NB4 (cell line): Measurements from ENCODE around the gene CDH9.

Experiments
- DNase-seq: peaks from one replicate; pipeline ENCODE4 v3.0.0; 2010; ENCODE audit warnings: low read depth
- H3K4me3 ChIP-seq: one replicate; pipeline ENCODE4 v1.5.1; 2011; ENCODE audit warnings: mild to moderate bottlenecking, low read depth, low read length, moderate library complexity
- CTCF ChIP-seq: IDR thresholded peaks from one replicate; pipeline ENCODE4 v1.5.1; 2012; ENCODE audit warnings: low read depth, low read length
- MAX ChIP-seq: IDR thresholded peaks from 2 replicates; pipeline ENCODE4 v1.6.1; 2011; ENCODE audit warnings: low read depth, low read length
- MYC ChIP-seq: IDR thresholded peaks from 2 replicates; pipeline ENCODE4 v1.6.1; 2011; ENCODE audit warnings: low read depth, low read length
- POLR2A ChIP-seq: IDR thresholded peaks from 2 replicates; pipeline ENCODE4 v1.6.1; 2011; ENCODE audit warnings: mild to moderate bottlenecking; ENCODE audit not compliant: insufficient read length; ENCODE audit errors: extremely low read depth

The CDH9 gene

GRCh38 chr5:26881901-26882300 lies 156.5 kb downstream of the CDH9 start:
- H3K4me3 ChIP-seq = no peak overlapping the region
- TF ChIP-seq MAX (no peak), CTCF (no peak), MYC (no peak), POLR2A (no peak)
- no peak for DNase-seq

GRCh38 chr5:26877154-26877553 lies 161.2 kb downstream of the CDH9 start:
- no peak for TF ChIP-seq MYC
- no peak for TF ChIP-seq POLR2A
- no peak for TF ChIP-seq CTCF
- no peak for TF ChIP-seq MAX
- H3K4me3 ChIP-seq = no peak overlapping the region
- no peak for DNase-seq

GRCh38 chr5:26872337-26872736 lies 166.0 kb downstream of the CDH9 start:
- no peak for DNase-seq
- TF ChIP-seq MAX (no peak), POLR2A (no peak), CTCF (no peak), MYC (no peak)
- no peak overlapping the region for H3K4me3 ChIP-seq

GRCh38 chr5:26869781-26870180 lies 168.6 kb downstream of the CDH9 start:
- H3K4me3 ChIP-seq = no peak overlapping the region
- TF ChIP-seq POLR2A (no peak), CTCF (no peak), MAX (no peak), MYC (no peak)
- no peak for DNase-seq

- TF ChIP-seq CTCF (no peak), MYC (no peak), MAX (no peak), POLR2A (no peak)
- DNase-seq = no peak
- H3K4me3 ChIP-seq = no peak overlapping the region
Measured at GRCh38 chr5:26868504-26868903, 169.9 kb downstream of the CDH9 start.

- no peak for DNase-seq
- H3K4me3 ChIP-seq = no peak overlapping the region
- TF ChIP-seq POLR2A (no peak), MYC (no peak), MAX (no peak), CTCF (no peak)
Measured at GRCh38 chr5:26864061-26864460, 174.3 kb downstream of the CDH9 start.
